Measurements from ENCODE around the gene TMPRSS4.

The TMPRSS4 gene

DNA sequence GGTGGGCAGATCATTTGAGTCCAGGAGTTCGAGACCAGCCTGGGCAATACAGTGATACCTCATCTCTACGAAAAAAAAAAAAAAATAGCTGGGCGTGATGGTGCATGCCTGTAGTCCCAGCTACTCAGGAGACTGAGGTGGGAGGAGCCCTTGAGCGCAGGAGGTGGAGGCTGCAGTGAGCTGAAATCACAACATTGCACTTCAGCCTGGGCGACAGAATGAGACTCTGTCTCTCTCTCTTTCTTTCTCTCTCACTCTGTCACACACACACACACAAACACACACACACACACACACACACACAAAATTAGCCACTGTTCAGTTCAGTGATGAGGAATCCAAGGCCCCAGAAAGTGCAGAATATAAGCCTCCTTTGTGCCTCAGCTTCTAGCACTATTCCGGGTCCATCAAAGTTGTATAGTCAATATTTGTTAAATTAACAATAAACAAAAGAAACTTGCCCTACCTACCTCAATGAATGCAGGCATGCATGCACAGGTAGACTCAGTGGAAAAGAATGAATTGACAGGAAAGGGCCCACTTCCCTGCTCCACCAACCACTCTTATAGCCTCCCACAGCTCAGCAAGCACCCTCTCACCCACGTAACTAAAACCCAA, 13.8 kb downstream of the TMPRSS4 start:
- Mint-ChIP-seq H3K27me3 (peaks cover 52% of the 10 kb centered on the region), H3K27ac (ENCODE audit: low read depth) (no peak overlapping the region), H3K9me3 (peaks cover 6% of the 10 kb centered on the region), H3K4me3 (no peak overlapping the region), H3K4me1 (no peaks in the 10 kb centered on the region), H3K36me3 (ENCODE audit: insufficient read depth) (peaks cover 1% of the 10 kb centered on the region)
- ATAC-seq (replicated peaks; ENCODE audit: extremely low read depth, poor library complexity, severe bottlenecking) (no peak), DNase-seq (ENCODE audit: low spot score in 2 of 2) (no peak)

DNA sequence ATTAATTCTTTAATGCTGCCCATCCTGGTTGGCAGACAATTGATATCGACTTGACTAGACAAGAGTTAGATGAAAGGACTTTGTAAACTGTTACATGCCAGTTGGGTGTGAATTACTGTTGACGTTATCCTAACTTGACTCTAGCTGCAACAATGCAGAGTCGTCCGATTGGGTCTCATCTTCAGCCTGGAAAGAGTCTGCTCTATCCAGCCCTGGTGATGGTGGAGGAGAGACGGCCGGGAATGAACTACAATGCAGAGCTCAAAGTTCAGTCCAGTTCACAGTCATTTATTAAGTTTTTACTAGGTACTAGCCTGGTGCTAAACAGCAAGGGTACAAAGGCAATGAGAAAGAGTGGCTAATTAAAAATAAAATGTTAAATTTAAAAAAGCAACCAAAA, 14.8 kb downstream of the TMPRSS4 start:
- peaks cover 6% of the 10 kb centered on the region for H3K9me3 Mint-ChIP-seq
- peaks cover 50% of the 10 kb centered on the region for H3K27me3 Mint-ChIP-seq
- no peak for DNase-seq (ENCODE audit: low spot score in 2 of 2)
- ATAC-seq (replicated peaks; ENCODE audit: extremely low read depth, poor library complexity, severe bottlenecking), result no peak
- H3K4me3 Mint-ChIP-seq, result no peak overlapping the region
- H3K27ac Mint-ChIP-seq (ENCODE audit: low read depth), result no peak overlapping the region
- H3K4me1 Mint-ChIP-seq, result no peaks in the 10 kb centered on the region
- peaks cover 1% of the 10 kb centered on the region for H3K36me3 Mint-ChIP-seq (ENCODE audit: insufficient read depth)

DNA sequence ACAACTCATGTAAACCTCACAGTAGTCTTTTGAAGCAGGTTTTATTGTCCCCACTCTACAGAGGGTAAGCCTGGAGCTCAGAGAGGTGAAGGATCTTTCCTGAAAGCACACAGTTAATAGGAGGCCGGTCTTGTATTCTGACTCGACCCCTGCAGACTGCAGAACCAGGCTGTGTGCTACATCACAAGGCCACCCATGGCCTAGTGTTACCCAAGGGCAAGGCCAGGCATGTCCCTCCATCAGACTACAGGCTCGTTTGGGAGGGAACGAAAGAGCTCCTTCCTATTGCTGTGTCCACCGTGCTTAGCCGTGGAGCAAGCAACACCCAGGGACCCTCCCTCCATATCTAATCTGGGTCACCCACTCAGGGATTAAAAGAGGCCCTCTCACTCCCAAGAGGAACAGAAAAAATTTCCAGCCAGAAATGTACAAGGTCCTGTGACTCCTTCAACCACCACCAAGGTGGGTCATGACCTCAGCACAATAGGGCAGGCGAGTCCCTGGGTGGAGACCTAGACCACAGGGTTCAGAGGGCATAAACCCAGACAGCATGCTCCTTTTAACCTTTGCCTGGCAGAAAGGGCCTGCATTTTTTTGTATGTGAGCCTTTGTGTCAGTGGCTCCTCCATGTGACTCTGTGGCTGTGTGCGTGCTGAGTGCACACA, 16.2 kb downstream of the TMPRSS4 start:
- no peak overlapping the region for H3K4me3 Mint-ChIP-seq
- H3K36me3 Mint-ChIP-seq (ENCODE audit: insufficient read depth), result no peaks in the 10 kb centered on the region
- H3K27ac Mint-ChIP-seq (ENCODE audit: low read depth), result no peak overlapping the region
- no peaks in the 10 kb centered on the region for H3K4me1 Mint-ChIP-seq
- DNase-seq (ENCODE audit: low spot score in 2 of 2) (no peak), ATAC-seq (replicated peaks; ENCODE audit: extremely low read depth, poor library complexity, severe bottlenecking) (no peak)
- peaks cover 50% of the 10 kb centered on the region for H3K27me3 Mint-ChIP-seq
- H3K9me3 Mint-ChIP-seq, result peaks cover 6% of the 10 kb centered on the region

DNA sequence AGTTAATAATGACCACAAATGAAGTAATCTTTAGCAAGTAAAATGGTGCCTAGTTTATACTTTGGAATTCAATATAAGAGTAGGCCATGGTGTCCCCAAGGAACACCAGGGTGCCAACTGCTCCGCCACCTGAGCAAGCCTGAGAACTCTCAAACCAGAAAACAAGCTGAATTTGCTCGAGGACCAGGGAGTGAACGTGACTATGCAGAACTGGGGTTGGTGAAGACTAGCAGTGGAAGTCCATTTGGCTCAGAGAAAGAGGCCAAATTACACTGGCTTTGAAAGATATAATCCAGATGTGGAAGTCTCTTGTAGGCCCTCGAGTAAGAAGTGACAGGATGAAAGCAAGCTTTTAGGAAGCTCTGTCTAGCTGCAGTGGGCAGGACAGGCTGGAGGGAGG, 18.6 kb downstream of the TMPRSS4 start:
- H3K4me1 Mint-ChIP-seq, result no peaks in the 10 kb centered on the region
- H3K27ac Mint-ChIP-seq (ENCODE audit: low read depth), result no peak overlapping the region
- peaks cover 55% of the 10 kb centered on the region for H3K27me3 Mint-ChIP-seq
- no peak overlapping the region for H3K4me3 Mint-ChIP-seq
- no peaks in the 10 kb centered on the region for H3K36me3 Mint-ChIP-seq (ENCODE audit: insufficient read depth)
- ATAC-seq (replicated peaks; ENCODE audit: extremely low read depth, poor library complexity, severe bottlenecking), result no peak
- no peaks in the 10 kb centered on the region for H3K9me3 Mint-ChIP-seq
- no peak for DNase-seq (ENCODE audit: low spot score in 2 of 2)

DNA sequence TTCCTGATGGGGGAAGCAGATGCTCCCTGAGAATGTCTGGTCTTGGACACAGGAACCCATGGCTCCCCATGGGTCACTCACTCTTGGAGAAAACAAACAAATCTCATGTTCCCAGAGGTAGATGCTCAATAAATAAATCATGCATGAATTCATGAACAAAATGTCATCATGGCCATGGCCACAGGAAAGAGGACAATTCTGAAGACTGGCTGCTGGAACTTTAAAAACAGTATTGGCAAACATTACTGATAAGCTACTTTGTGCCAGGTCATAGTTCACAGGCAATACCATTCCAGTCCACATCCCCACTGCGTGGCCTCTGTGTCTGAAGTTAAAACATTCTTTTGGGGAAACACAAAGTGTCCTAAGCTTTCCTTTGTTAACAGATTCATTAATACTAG, 19.1 kb downstream of the TMPRSS4 start:
- H3K9me3 Mint-ChIP-seq, result no peaks in the 10 kb centered on the region
- H3K27me3 Mint-ChIP-seq, result peaks cover 52% of the 10 kb centered on the region
- no peak overlapping the region for H3K4me3 Mint-ChIP-seq
- H3K36me3 Mint-ChIP-seq (ENCODE audit: insufficient read depth), result no peaks in the 10 kb centered on the region
- no peak overlapping the region for H3K27ac Mint-ChIP-seq (ENCODE audit: low read depth)
- DNase-seq (ENCODE audit: low spot score in 2 of 2), result no peak
- H3K4me1 Mint-ChIP-seq, result no peaks in the 10 kb centered on the region
- ATAC-seq (replicated peaks; ENCODE audit: extremely low read depth, poor library complexity, severe bottlenecking), result no peak

DNA sequence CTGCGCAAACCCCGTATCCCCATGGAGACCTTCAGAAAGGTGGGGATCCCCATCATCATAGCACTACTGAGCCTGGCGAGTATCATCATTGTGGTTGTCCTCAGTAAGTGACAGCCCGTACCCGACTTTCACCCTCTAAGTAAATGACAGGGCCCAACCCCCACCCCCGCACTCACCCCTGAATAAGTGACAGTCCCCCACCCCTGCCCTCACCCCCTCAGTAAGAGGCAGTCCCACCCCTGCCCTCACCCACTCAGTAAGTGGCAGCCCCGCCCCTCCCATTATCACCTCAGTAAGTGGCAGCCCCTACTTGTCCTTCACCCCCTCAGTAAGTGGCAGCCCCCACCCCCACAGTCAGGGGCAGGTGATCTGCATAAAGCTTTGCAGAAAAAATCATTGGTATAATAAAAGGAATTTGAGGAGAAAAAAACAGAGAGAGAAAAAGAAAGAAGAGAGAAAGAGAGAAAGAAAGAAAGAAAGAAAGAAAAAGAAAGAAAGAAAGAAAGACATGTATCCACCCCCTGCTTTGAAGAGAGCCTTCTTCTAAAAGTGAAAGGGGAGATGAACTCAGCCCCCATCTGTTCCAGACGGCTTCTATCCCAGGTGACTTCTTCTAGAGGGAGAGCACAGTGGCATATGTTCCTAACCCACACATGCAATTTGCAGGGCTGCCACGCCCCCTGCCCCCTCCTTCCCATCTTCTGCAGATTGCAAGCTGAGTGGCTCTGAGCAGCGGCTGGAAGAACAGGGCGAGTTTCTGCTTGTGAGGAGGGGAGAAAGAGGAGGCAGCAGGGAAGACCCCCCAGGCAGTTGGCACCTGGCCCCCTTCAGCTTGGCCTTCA, 22.3 kb downstream of the TMPRSS4 start:
- H3K4me1 Mint-ChIP-seq, result no peaks in the 10 kb centered on the region
- no peak overlapping the region for H3K4me3 Mint-ChIP-seq
- H3K9me3 Mint-ChIP-seq, result no peaks in the 10 kb centered on the region
- ATAC-seq (replicated peaks; ENCODE audit: extremely low read depth, poor library complexity, severe bottlenecking) (no peak), DNase-seq (ENCODE audit: low spot score in 2 of 2) (no peak)
- no peak overlapping the region for H3K27ac Mint-ChIP-seq (ENCODE audit: low read depth)
- H3K27me3 Mint-ChIP-seq, result peaks cover 60% of the 10 kb centered on the region
- no peaks in the 10 kb centered on the region for H3K36me3 Mint-ChIP-seq (ENCODE audit: insufficient read depth)

DNA sequence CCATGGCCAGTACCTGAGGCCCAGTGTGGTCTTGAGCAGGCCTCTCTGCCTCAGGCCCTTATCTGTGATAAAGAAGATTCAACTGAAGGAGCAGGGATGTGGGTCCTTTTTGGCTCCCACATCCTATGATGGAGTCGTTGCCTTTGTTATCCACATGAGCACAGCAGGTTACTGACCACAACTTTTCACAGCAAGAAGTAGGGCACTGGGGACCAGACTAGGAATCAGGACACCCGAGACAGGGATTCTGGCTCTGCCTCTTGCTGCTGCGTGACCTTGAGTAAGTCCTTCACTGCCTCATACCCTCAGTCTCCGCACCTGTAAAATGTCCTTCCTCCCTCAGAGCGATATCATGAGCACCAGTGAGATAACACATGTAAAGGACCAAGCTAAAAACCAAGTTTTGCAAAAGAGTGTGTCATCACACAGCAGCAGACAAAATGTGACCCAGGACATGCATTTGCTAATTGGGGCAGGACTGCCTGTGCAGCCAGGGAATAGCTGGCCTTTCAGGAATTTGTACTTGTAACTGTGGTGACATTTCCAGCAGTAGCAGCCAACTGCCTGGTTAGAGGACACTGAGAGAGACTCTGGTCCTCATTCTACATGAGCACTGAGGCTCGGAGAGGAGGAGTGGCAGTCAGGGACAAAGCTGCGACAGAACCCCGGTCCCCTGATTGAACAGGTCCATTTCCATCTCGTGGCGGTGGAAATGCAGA, 23.1 kb downstream of the TMPRSS4 start:
- H3K4me1 Mint-ChIP-seq, result no peaks in the 10 kb centered on the region
- ATAC-seq (replicated peaks; ENCODE audit: extremely low read depth, poor library complexity, severe bottlenecking), result no peak

DNA sequence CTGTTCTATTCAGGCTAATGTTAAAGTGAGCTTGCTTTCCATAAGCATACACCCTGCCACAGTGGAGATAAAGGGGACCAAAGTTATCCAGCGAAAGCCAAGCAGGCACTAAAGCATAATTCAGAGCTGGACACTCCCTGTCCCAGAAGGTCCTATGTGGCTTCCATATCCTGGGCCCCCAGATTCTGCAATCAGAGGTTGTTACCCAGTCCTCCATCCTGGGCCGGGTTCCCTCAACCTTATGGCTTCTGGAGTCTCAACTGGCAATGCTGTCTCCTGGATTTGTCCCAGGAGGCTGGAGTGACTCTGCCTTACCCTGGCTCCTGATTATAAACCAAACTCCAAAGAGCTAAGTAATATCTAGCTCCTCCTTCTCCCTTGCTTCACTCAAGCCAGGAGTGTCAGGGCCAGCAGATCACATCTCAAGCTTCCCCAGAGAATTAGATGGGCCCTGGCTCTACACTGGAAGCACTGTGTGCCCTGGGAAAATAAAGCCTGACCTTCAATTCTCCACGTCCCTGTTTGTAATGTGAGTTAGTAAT, 23.9 kb downstream of the TMPRSS4 start:
- ATAC-seq (replicated peaks; ENCODE audit: extremely low read depth, poor library complexity, severe bottlenecking) (no peak), DNase-seq (ENCODE audit: low spot score in 2 of 2) (no peak)
- peaks cover 60% of the 10 kb centered on the region for H3K27me3 Mint-ChIP-seq
- H3K27ac Mint-ChIP-seq (ENCODE audit: low read depth), result no peak overlapping the region
- no peak overlapping the region for H3K4me3 Mint-ChIP-seq
- no peaks in the 10 kb centered on the region for H3K9me3 Mint-ChIP-seq
- H3K4me1 Mint-ChIP-seq, result no peaks in the 10 kb centered on the region
- H3K36me3 Mint-ChIP-seq (ENCODE audit: insufficient read depth), result no peaks in the 10 kb centered on the region

More for the DNA sequence above, 23.1 kb downstream of the TMPRSS4 start:
- no peak for DNase-seq (ENCODE audit: low spot score in 2 of 2)
- Mint-ChIP-seq H3K36me3 (ENCODE audit: insufficient read depth) (no peaks in the 10 kb centered on the region), H3K4me3 (no peak overlapping the region), H3K9me3 (no peaks in the 10 kb centered on the region), H3K27ac (ENCODE audit: low read depth) (no peak overlapping the region), H3K27me3 (peaks cover 60% of the 10 kb centered on the region)

DNA sequence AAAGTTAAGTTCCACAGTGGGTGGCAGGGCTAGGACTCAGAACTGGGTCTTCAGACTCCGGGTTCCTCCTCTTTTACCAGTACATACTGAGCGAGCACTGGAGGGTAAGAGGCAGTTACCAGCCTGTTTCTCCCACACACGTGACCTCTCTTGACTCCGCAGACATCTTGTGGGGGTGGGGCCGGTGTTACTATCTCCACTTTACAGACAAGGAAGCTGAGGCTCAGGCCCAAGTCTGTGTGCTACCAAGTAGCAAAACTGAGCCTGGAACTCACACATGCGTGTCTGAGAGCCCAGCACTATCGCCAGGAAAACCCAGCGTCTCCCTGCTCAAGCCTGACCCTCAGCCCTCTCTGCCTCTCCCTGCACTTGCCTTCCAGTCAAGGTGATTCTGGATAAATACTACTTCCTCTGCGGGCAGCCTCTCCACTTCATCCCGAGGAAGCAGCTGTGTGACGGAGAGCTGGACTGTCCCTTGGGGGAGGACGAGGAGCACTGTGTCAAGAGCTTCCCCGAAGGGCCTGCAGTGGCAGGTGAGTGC, 25.9 kb downstream of the TMPRSS4 start:
- no peaks in the 10 kb centered on the region for H3K36me3 Mint-ChIP-seq (ENCODE audit: insufficient read depth)
- peaks cover 50% of the 10 kb centered on the region for H3K27me3 Mint-ChIP-seq
- H3K4me1 Mint-ChIP-seq, result no peaks in the 10 kb centered on the region
- no peaks in the 10 kb centered on the region for H3K9me3 Mint-ChIP-seq
- DNase-seq (ENCODE audit: low spot score in 2 of 2), result no peak
- ATAC-seq (replicated peaks; ENCODE audit: extremely low read depth, poor library complexity, severe bottlenecking), result no peak
- H3K4me3 Mint-ChIP-seq, result no peak overlapping the region
- no peak overlapping the region for H3K27ac Mint-ChIP-seq (ENCODE audit: low read depth)

DNA sequence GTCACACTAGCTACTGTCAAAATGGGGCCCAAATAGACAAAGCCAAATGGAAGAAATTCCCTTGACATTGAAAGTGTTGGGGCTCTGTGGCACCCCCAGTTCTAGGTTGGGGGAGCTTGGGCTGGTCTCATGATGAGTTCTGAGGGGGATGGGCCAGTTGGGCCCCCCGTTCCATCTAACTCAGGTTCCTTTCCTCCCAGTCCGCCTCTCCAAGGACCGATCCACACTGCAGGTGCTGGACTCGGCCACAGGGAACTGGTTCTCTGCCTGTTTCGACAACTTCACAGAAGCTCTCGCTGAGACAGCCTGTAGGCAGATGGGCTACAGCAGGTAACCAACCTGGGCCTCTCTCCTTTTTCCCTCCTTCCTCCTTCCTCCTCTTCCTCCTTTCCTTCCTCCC, 27.6 kb downstream of the TMPRSS4 start:
- ATAC-seq (replicated peaks; ENCODE audit: extremely low read depth, poor library complexity, severe bottlenecking), result no peak
- Mint-ChIP-seq H3K27ac (ENCODE audit: low read depth) (no peak overlapping the region), H3K4me3 (no peak overlapping the region), H3K27me3 (peaks cover 33% of the 10 kb centered on the region), H3K4me1 (no peaks in the 10 kb centered on the region), H3K9me3 (no peaks in the 10 kb centered on the region), H3K36me3 (ENCODE audit: insufficient read depth) (no peaks in the 10 kb centered on the region)
- no peak for DNase-seq (ENCODE audit: low spot score in 2 of 2)

DNA sequence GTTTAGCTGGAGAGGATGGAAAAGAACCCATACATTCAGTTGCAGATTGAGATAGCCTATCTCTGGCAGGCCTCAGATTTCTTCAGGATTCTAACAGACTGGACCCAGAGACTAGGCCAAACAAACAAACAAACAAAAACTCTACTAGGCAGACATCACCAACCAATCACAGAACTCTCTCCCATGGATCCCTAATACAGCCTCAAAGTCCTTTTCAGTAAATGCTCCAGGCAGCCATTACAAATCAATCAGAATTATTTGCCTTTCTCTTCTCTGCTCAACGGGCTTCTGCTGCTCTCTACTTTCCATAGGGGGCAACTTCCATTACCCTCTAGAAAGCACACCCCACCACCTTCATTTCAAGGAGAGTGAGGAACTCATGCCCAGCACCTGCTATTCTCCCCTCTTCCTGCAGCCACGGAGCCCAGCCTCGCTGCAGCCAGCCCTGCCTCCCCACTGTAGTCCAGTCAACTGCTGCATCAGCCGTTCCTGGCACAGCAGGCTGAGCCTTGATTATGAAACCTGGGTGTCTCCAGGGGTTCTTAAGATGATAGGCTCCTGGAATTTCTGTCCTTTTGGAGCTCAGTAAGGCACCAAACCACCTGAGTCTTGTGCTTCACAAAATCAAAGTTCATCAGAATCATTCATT, 28.9 kb downstream of the TMPRSS4 start:
- Mint-ChIP-seq H3K9me3 (no peaks in the 10 kb centered on the region), H3K4me3 (no peak overlapping the region), H3K36me3 (ENCODE audit: insufficient read depth) (no peaks in the 10 kb centered on the region), H3K27ac (ENCODE audit: low read depth) (no peak overlapping the region), H3K27me3 (peaks cover 35% of the 10 kb centered on the region), H3K4me1 (peaks cover 3% of the 10 kb centered on the region)
- DNase-seq (ENCODE audit: low spot score in 2 of 2) (no peak), ATAC-seq (replicated peaks; ENCODE audit: extremely low read depth, poor library complexity, severe bottlenecking) (no peak)
